Right lobe of liver (tissue), 6 donors: ENCODE results near the gene PPFIBP2. TPM values are rescaled to one million over a fixed set of nuclear protein-coding genes. Genes with fewer than 3 reads are reported as not detected.

Experiments used
- ATAC-seq, 4 donors: fragments of 200-7000 bp; cut with Tn5 transposase; one replicate each; pipeline ENCODE4 v1.9.1; 2020; ENCODE audit warnings: mild to moderate bottlenecking in 4 of 4, moderate library complexity in 4 of 4
- DNase-seq, 3 donors: peaks; one replicate each; pipeline ENCODE4 v3.0.0-alpha.2; 2020
- H3K27ac ChIP-seq, 3 donors: fragments of 200-600 bp; one replicate each; pipeline ENCODE4 v1.8.0; 2022
- H3K27me3 ChIP-seq, 2 donors: fragments of 200-600 bp; one replicate each; pipeline ENCODE4 v1.8.0; 2022
- H3K36me3 ChIP-seq, 4 donors: fragments of 200-600 bp; sonication (generic) in 1 of 4; one replicate each; pipeline versions ENCODE4 v1.5.1 to v1.8.0; 2017 to 2022; ENCODE audit warnings: control low read depth in 1 of 4
- H3K4me1 ChIP-seq, 4 donors: fragments of 200-600 bp; sonication (generic) in 1 of 4; one replicate each; pipeline versions ENCODE4 v1.5.1 to v1.8.0; 2017 to 2022; ENCODE audit warnings: control low read depth in 1 of 4
- H3K4me3 ChIP-seq, 3 donors: fragments of 200-600 bp; one replicate each; pipeline ENCODE4 v1.8.0; 2022
- H3K9me3 ChIP-seq, 4 donors: fragments of 200-600 bp; sonication (generic) in 1 of 4; one replicate each; pipeline versions ENCODE4 v1.5.1 to v1.8.0; 2017 to 2022; ENCODE audit warnings: control low read depth in 1 of 4
- CTCF ChIP-seq, 4 donors: fragments of 200-600 bp in 3 of 4; fragments of 450-650 bp in 1 of 4; IDR thresholded peaks; one replicate each; pipeline versions ENCODE4 v1.5.1 to v1.8.0; 2016 to 2022; ENCODE audit warnings: antibody characterized with exemption in 4 of 4, mild to moderate bottlenecking in 2 of 4
- POLR2A ChIP-seq: fragments of 450-650 bp; IDR thresholded peaks from one replicate; pipeline ENCODE4 v1.6.1; 2017; ENCODE audit warnings: antibody characterized with exemption, mild to moderate bottlenecking
- WGBS: methylation state at CpG from one replicate; pipeline ENCODE4 v1.1.6; 2018; ENCODE audit warnings: low coverage, low lambda C conversion rate; ENCODE audit not compliant: insufficient coverage; ENCODE audit errors: missing lambda C conversion rate; 5-methylcytosine and 5-hydroxymethylcytosine counted together
- intact Hi-C, 2 donors: fragments of 100-400 bp; cut with DNase I; formaldehyde crosslinking; loops; one replicate each; pipeline versions ENCODE4 v1.11.2 to v1.14.1; 2022
- total RNA-seq, 6 experiments: library from RNA; depleted of rRNA in 2 of 6; stranded (reverse); fragments of >200 nt in 2 of 6; fragmentation: NEBNext Ultra II Directional in 3 of 6; extraction: Animal tissue kit (Norgen Biotek cat#: 25700) in 3 of 6; gene quantifications; one replicate each; pipeline versions ENCODE4 v1.1.0 to v1.2.4, GENCODE V29; 2016 to 2023
- donor health status: DM: no; HTN: yes; CAD: no.
- donor health status: DM: no; HTN: no; CAD: no.
- donor health status: DM: no; HTN: no; CAD: no.
- donor health status: DM: no; HTN: yes; CAD: no.
- donor health status: DM: no; HTN: yes; CAD: no.

The PPFIBP2 gene
- total RNA-seq, 6 experiments from 2014 or later: 25.5 to 69.3 (median 46.6) TPM

- WGBS: 75% methylated on average over 2 of the region's 4 CpGs
- no peak for DNase-seq
- H3K36me3 ChIP-seq: no peaks in the 10 kb centered on the region
Measured at GRCh38 chr11:7689239-7689638, 175.4 kb downstream of the PPFIBP2 start.

GRCh38 chr11:7690648-7691047, 176.8 kb downstream of the PPFIBP2 start:
- Histone ChIP-seq H3K27me3 (no peaks in the 10 kb centered on the region), H3K36me3 (no peaks in the 10 kb centered on the region), H3K4me1 (peaks cover 0 to 5% (median 0%) of the 10 kb centered on the region in 4 donors), H3K9me3 (no peaks in the 10 kb centered on the region), H3K27ac (no peak overlapping the region), H3K4me3 (no peak overlapping the region)
- no peak for DNase-seq
- intact Hi-C loops: no loop called here
- ATAC-seq: peak in 2 of 4 donors; percentile 42 to 66
- WGBS: 59% methylated on average over 6 of the region's 6 CpGs
- TF ChIP-seq POLR2A: no peak
- TF ChIP-seq CTCF (IDR thresholded peaks at IDR 0.05): peak in 2 of 4 donors; percentile 31 to 35

More at GRCh38 chr11:7689239-7689638, 175.4 kb downstream of the PPFIBP2 start:
- intact Hi-C loops: no loop called here
- no peak for ATAC-seq
- H3K4me3 ChIP-seq: no peak overlapping the region
- H3K9me3 ChIP-seq: no peaks in the 10 kb centered on the region
- H3K27ac ChIP-seq: no peak overlapping the region
- TF ChIP-seq POLR2A (no peak), CTCF (IDR thresholded peaks at IDR 0.05) (no peak)
- H3K4me1 ChIP-seq: peaks cover 0 to 2% (median 0%) of the 10 kb centered on the region in 4 donors
- H3K27me3 ChIP-seq: no peaks in the 10 kb centered on the region

- intact Hi-C loops: no loop called here
- Histone ChIP-seq H3K4me3 (no peak overlapping the region), H3K4me1 (peaks cover 0 to 5% (median 0%) of the 10 kb centered on the region in 4 donors), H3K36me3 (no peaks in the 10 kb centered on the region), H3K27me3 (no peaks in the 10 kb centered on the region), H3K9me3 (no peaks in the 10 kb centered on the region), H3K27ac (no peak overlapping the region)
- ATAC-seq (no peak), DNase-seq (no peak)
- TF ChIP-seq CTCF (IDR thresholded peaks at IDR 0.05) (no peak), POLR2A (no peak)
- 37% methylated on average over 6 of the region's 6 CpGs for WGBS
Measured at GRCh38 chr11:7691759-7692350, 178.1 kb downstream of the PPFIBP2 start.

- H3K27ac ChIP-seq: no peak overlapping the region
- no peaks in the 10 kb centered on the region for H3K9me3 ChIP-seq
- no peak overlapping the region for H3K4me3 ChIP-seq
- H3K36me3 ChIP-seq: no peaks in the 10 kb centered on the region
- 86% methylated on average over 3 of the region's 3 CpGs for WGBS
- intact Hi-C loops: no loop called here
- no peaks in the 10 kb centered on the region for H3K27me3 ChIP-seq
- H3K4me1 ChIP-seq: peaks cover 0 to 5% (median 0%) of the 10 kb centered on the region in 4 donors
- no peak for DNase-seq
- ATAC-seq: no peak
- TF ChIP-seq POLR2A: no peak
- TF ChIP-seq CTCF (IDR thresholded peaks at IDR 0.05): no peak
Measured at GRCh38 chr11:7692426-7692825, 178.6 kb downstream of the PPFIBP2 start.
